CD14-positive monocyte (primary cell): ENCODE data around the gene EBF3. TPM values are rescaled to one million over a fixed set of nuclear protein-coding genes. Genes with fewer than 3 reads are reported as not detected.

ENCODE experiments used
- DNase-seq, 3 donors: peaks; one replicate each; pipeline ENCODE4 v3.0.0-alpha.2; 2011 to 2022
- H2AFZ ChIP-seq: 2 replicates; pipeline ENCODE4 v1.6.0; 2012; ENCODE audit warnings: mild to moderate bottlenecking, low read depth, low read length, inconsistent platforms; ENCODE audit not compliant: insufficient read depth, poor library complexity, severe bottlenecking
- H3K27ac ChIP-seq, 2 donors: 1 replicate in 1 of 2; 2 replicates in 1 of 2; pipeline ENCODE4 v1.5.1; 2012 to 2013; ENCODE audit warnings: low read length in 2 of 2, control low read depth in 1 of 2, inconsistent platforms in 1 of 2, low read depth in 1 of 2, mild to moderate bottlenecking in 1 of 2
- H3K27me3 ChIP-seq, 2 donors: one replicate each; pipeline versions ENCODE4 v1.6.0 to v1.6.1; 2011 to 2013; ENCODE audit warnings: low read length in 2 of 2; ENCODE audit not compliant: control insufficient read depth in 2 of 2, insufficient read depth in 2 of 2
- H3K36me3 ChIP-seq, 2 donors: replicated peaks in 1 of 2; 1 replicate in 1 of 2; 2 replicates in 1 of 2; pipeline versions ENCODE4 v1.5.1 to v1.6.1; 2012 to 2013; ENCODE audit warnings: low read length in 2 of 2, control low read depth in 1 of 2, inconsistent platforms in 1 of 2, mild to moderate bottlenecking in 1 of 2; ENCODE audit not compliant: insufficient read depth in 2 of 2, control insufficient read depth in 1 of 2
- H3K4me1 ChIP-seq, 2 donors: 1 replicate in 1 of 2; 2 replicates in 1 of 2; pipeline versions ENCODE4 v1.5.1 to v1.6.1; 2012 to 2013; ENCODE audit warnings: low read length in 2 of 2, control low read depth in 1 of 2, inconsistent platforms in 1 of 2, mild to moderate bottlenecking in 1 of 2, moderate library complexity in 1 of 2; ENCODE audit not compliant: insufficient read depth in 2 of 2, control insufficient read depth in 1 of 2
- H3K4me2 ChIP-seq: replicated peaks from 2 replicates; pipeline ENCODE3; 2012; ENCODE audit warnings: low read length, moderate library complexity, mild to moderate bottlenecking; ENCODE audit not compliant: poor library complexity, severe bottlenecking; ENCODE audit errors: extremely low read depth
- H3K4me3 ChIP-seq, 3 experiments: fragments of 200-600 bp in 1 of 3; sonication (generic) in 1 of 3; replicated peaks in 1 of 3; 1 replicate in 2 of 3; 2 replicates in 1 of 3; pipeline ENCODE4 v1.5.1; 2011 to 2013; ENCODE audit warnings: low read length in 3 of 3, mild to moderate bottlenecking in 3 of 3, control low read depth in 2 of 3, low read depth in 2 of 3, inconsistent platforms in 1 of 3, moderate library complexity in 1 of 3
- H3K79me2 ChIP-seq: 2 replicates; pipeline ENCODE4 v1.6.0; 2012; ENCODE audit warnings: mild to moderate bottlenecking, control low read depth, inconsistent platforms, low read length, moderate library complexity; ENCODE audit not compliant: insufficient read depth
- H3K9ac ChIP-seq: 2 replicates; pipeline ENCODE4 v1.6.0; 2017; ENCODE audit warnings: low read length, mild to moderate bottlenecking; ENCODE audit not compliant: insufficient read depth, poor library complexity, severe bottlenecking
- H3K9me3 ChIP-seq, 2 donors: replicated peaks in 1 of 2; 1 replicate in 1 of 2; 2 replicates in 1 of 2; pipeline versions ENCODE4 v1.5.1 to v1.6.1; 2012 to 2013; ENCODE audit warnings: low read length in 2 of 2, control low read depth in 1 of 2; ENCODE audit not compliant: control insufficient read depth in 1 of 2, insufficient read depth in 1 of 2
- H4K20me1 ChIP-seq: 2 replicates; pipeline ENCODE4 v1.6.0; 2012; ENCODE audit warnings: mild to moderate bottlenecking, low read length, control low read depth, moderate library complexity; ENCODE audit not compliant: insufficient read depth
- H3K27ac Mint-ChIP-seq, 7 donors: one replicate each; pipeline ENCODE4 v1.8.0; 2020; ENCODE audit warnings: mild to moderate bottlenecking in 7 of 7, mixed read lengths in 7 of 7, moderate library complexity in 6 of 7, inconsistent platforms in 2 of 7
- H3K27me3 Mint-ChIP-seq, 3 donors: one replicate each; pipeline ENCODE4 v1.8.0; 2021 to 2022; ENCODE audit warnings: low read depth in 3 of 3, mild to moderate bottlenecking in 3 of 3, mixed read lengths in 3 of 3, moderate library complexity in 3 of 3, inconsistent platforms in 1 of 3
- H3K36me3 Mint-ChIP-seq, 2 donors: one replicate each; pipeline ENCODE4 v1.8.0; 2020; ENCODE audit warnings: mixed read lengths in 2 of 2, inconsistent platforms in 1 of 2, mild to moderate bottlenecking in 1 of 2
- H3K4me1 Mint-ChIP-seq: one replicate; pipeline ENCODE4 v1.8.0; 2020; ENCODE audit warnings: mild to moderate bottlenecking, mixed read lengths
- H3K4me3 Mint-ChIP-seq, 2 donors: one replicate each; pipeline ENCODE4 v1.8.0; 2020; ENCODE audit warnings: mild to moderate bottlenecking in 2 of 2, mixed read lengths in 2 of 2, moderate library complexity in 1 of 2
- H3K9me3 Mint-ChIP-seq, 7 donors: one replicate each; pipeline ENCODE4 v1.8.0; 2020 to 2022; ENCODE audit warnings: mixed read lengths in 7 of 7, mild to moderate bottlenecking in 6 of 7, moderate library complexity in 6 of 7, inconsistent platforms in 2 of 7
- CTCF ChIP-seq: fragments of 200-600 bp; IDR thresholded peaks from one replicate; pipeline ENCODE4 v1.8.0; 2022; ENCODE audit warnings: antibody characterized with exemption, mild to moderate bottlenecking
- WGBS: methylation state at CpG from one replicate; pipeline ENCODE4 v1.1.5; 2013; ENCODE audit warnings: missing lambda C conversion rate; ENCODE audit not compliant: insufficient coverage; 5-methylcytosine and 5-hydroxymethylcytosine counted together
- intact Hi-C, 2 donors: fragments of 100-400 bp; cut with micrococcal nuclease; formaldehyde crosslinking; loops; one replicate each; pipeline versions ENCODE4 v1.15.0 to v1.15.1; 2023
- polyA plus RNA-seq, 3 donors: library from polyadenylated mRNA; depleted of rRNA in 1 of 3; unstranded in 2 of 3; stranded (reverse) in 1 of 3; fragments of 300-500 nt in 2 of 3; fragments of >200 nt in 1 of 3; fragmentation: Illumina TruSeq in 2 of 3; gene quantifications; 1 replicate in 2 of 3; 2 replicates in 1 of 3; pipeline ENCODE4 v1.2.3, GENCODE V29; 2012 to 2021

EBF3 gene
- polyA plus RNA-seq, 3 donors = not detected

- no peak overlapping the region for H3K4me3 ChIP-seq
- no peak overlapping the region for H2AFZ ChIP-seq
- H3K4me3 Mint-ChIP-seq = no peak overlapping the region
- WGBS = 87% methylated on average over 16 of the region's 19 CpGs
- H3K4me2 ChIP-seq = no peak overlapping the region
- no peaks in the 10 kb centered on the region for H3K4me1 ChIP-seq
- no peak for DNase-seq
- H4K20me1 ChIP-seq = no peaks in the 10 kb centered on the region
- no peak overlapping the region for H3K27ac ChIP-seq
- intact Hi-C loops = no loop called here
- no peak overlapping the region for H3K9ac ChIP-seq
- no peak overlapping the region for H3K27ac Mint-ChIP-seq
- H3K9me3 ChIP-seq = peaks cover 2 to 6% of the 10 kb centered on the region in 2 donors
- TF ChIP-seq CTCF = no peak
- H3K4me1 Mint-ChIP-seq = peaks cover 4% of the 10 kb centered on the region
- no peaks in the 10 kb centered on the region for H3K79me2 ChIP-seq
- H3K9me3 Mint-ChIP-seq = peaks cover 2 to 12% (median 5%) of the 10 kb centered on the region in 7 donors
- no peaks in the 10 kb centered on the region for H3K27me3 ChIP-seq
- peaks cover 0 to 4% (median 0%) of the 10 kb centered on the region in 3 donors for H3K27me3 Mint-ChIP-seq
- H3K36me3 ChIP-seq = no peaks in the 10 kb centered on the region
- no peaks in the 10 kb centered on the region for H3K36me3 Mint-ChIP-seq
Observed at GRCh38 chr10:129857242-129857960, 106.7 kb downstream of the EBF3 start.

- peaks cover 4% of the 10 kb centered on the region for H3K4me1 Mint-ChIP-seq
- 66% methylated on average over 4 of the region's 7 CpGs for WGBS
- Histone ChIP-seq H3K36me3 (no peaks in the 10 kb centered on the region), H3K9ac (no peak overlapping the region), H3K27me3 (no peaks in the 10 kb centered on the region), H3K4me1 (no peaks in the 10 kb centered on the region), H3K27ac (no peak overlapping the region), H3K4me2 (no peak overlapping the region), H3K79me2 (no peaks in the 10 kb centered on the region), H3K4me3 (no peak overlapping the region), H3K9me3 (no peaks in the 10 kb centered on the region), H2AFZ (no peak overlapping the region), H4K20me1 (no peaks in the 10 kb centered on the region)
- no peak overlapping the region for H3K27ac Mint-ChIP-seq
- no peaks in the 10 kb centered on the region for H3K36me3 Mint-ChIP-seq
- no peak overlapping the region for H3K4me3 Mint-ChIP-seq
- intact Hi-C loops = no loop called here
- no peak for DNase-seq
- TF ChIP-seq CTCF = no peak
- peaks cover 0 to 5% (median 2%) of the 10 kb centered on the region in 7 donors for H3K9me3 Mint-ChIP-seq
- no peaks in the 10 kb centered on the region for H3K27me3 Mint-ChIP-seq
Observed at GRCh38 chr10:129855836-129856563, 108.1 kb downstream of the EBF3 start.
